OCI-LY7 (cell line): ENCODE results near the gene ZC3H8. TPM values are rescaled to one million over a fixed set of nuclear protein-coding genes. Genes with fewer than 3 reads are reported as not detected.

Source experiments
- BruUV-seq: library from RNA; stranded (reverse); fragments of 400-500 nt; replicated peaks from 2 replicates; lab custom pipeline; 2021; lab: Mats Ljungman, UMichigan
- CTCF ChIA-PET: fragments of 300-600 bp; sonication (Branson Sonifier 250); formaldehyde crosslinking; loops from one replicate; lab custom pipeline; 2022; ENCODE audit warnings: antibody characterized with exemption; ENCODE audit not compliant: unreplicated experiment; lab: Charles Lee
- POLR2A ChIA-PET: fragments of 300-600 bp; sonication (Branson Sonifier 250); formaldehyde crosslinking; loops from one replicate; lab custom pipeline; 2022; ENCODE audit warnings: antibody characterized with exemption; lab: Charles Lee
- DNase-seq: peaks from one replicate; pipeline ENCODE4 v3.0.0-alpha.2; 2015; ENCODE audit warnings: low spot score
- H2AFZ ChIP-seq: fragments of 200-600 bp; sonication (generic), shearing (Covaris generic); 2 replicates; pipeline ENCODE4 v1.6.1; 2014; ENCODE audit warnings: mild to moderate bottlenecking, antibody characterized with exemption, low read length, moderate library complexity
- H3K27ac ChIP-seq: fragments of 200-600 bp; sonication (generic); 2 replicates; pipeline ENCODE4 v1.5.1; 2014; ENCODE audit warnings: mixed run types, low read depth, mild to moderate bottlenecking, moderate library complexity, low read length, inconsistent platforms; ENCODE audit not compliant: poor library complexity, severe bottlenecking
- H3K36me3 ChIP-seq: fragments of 200-600 bp; sonication (generic); 2 replicates; pipeline ENCODE4 v1.6.1; 2014; ENCODE audit warnings: mild to moderate bottlenecking, antibody characterized with exemption, low read length, moderate library complexity, mixed read lengths; ENCODE audit not compliant: insufficient read depth
- H3K4me1 ChIP-seq: fragments of 200-600 bp; sonication (generic); 2 replicates; pipeline ENCODE4 v1.5.1; 2014; ENCODE audit warnings: mild to moderate bottlenecking, low read length; ENCODE audit not compliant: insufficient read depth, poor library complexity, severe bottlenecking
- H3K4me2 ChIP-seq: fragments of 200-600 bp; sonication (generic); 2 replicates; pipeline ENCODE4 v1.6.1; 2014; ENCODE audit warnings: mild to moderate bottlenecking, low read length
- H3K4me3 ChIP-seq: fragments of 200-600 bp; sonication (generic); 2 replicates; pipeline ENCODE4 v1.5.1; 2014; ENCODE audit warnings: mild to moderate bottlenecking, low read depth, low read length; ENCODE audit not compliant: poor library complexity, severe bottlenecking
- H3K79me2 ChIP-seq: fragments of 200-600 bp; sonication (generic); 2 replicates; pipeline ENCODE4 v1.6.1; 2016; ENCODE audit warnings: low read depth, mild to moderate bottlenecking, low read length, moderate library complexity, mixed read lengths; ENCODE audit not compliant: insufficient read depth
- H3K9me2 ChIP-seq: fragments of 200-600 bp; sonication (generic); 2 replicates; pipeline ENCODE4 v1.6.1; 2016; ENCODE audit warnings: mild to moderate bottlenecking, low read length, mixed read lengths; ENCODE audit not compliant: insufficient read depth
- H3K9me3 ChIP-seq: fragments of 200-600 bp; sonication (generic); 2 replicates; pipeline ENCODE4 v1.6.1; 2014; ENCODE audit warnings: mild to moderate bottlenecking, mixed run types, low read length, mixed read lengths
- H4K20me1 ChIP-seq: fragments of 200-600 bp; sonication (generic); 2 replicates; pipeline ENCODE4 v1.6.1; 2014; ENCODE audit warnings: mild to moderate bottlenecking, antibody characterized with exemption, low read length, moderate library complexity, mixed read lengths; ENCODE audit not compliant: insufficient read depth
- EZH2phosphoT487 ChIP-seq: fragments of 200-600 bp; sonication (generic); IDR thresholded peaks from 2 replicates; pipeline ENCODE4 v1.6.1; 2018; ENCODE audit warnings: low read depth, borderline replicate concordance, mild to moderate bottlenecking, mixed run types, antibody characterized with exemption, low read length, moderate library complexity, mixed read lengths
- intact Hi-C: fragments of 100-400 bp; cut with micrococcal nuclease; formaldehyde crosslinking; loops from one replicate; pipeline ENCODE4 v1.10.0; 2022; ENCODE audit not compliant: unreplicated experiment
- total RNA-seq, 2 experiments: library from RNA; depleted of rRNA in 1 of 2; stranded (reverse); fragments of >200 nt in 1 of 2; shearing (Covaris generic) in 1 of 2; gene quantifications; 2 replicates each; pipeline ENCODE4 v1.2.3, GENCODE V29; 2014 to 2022
- TF ChIP-seq, protein P1 (sequence below): fragments of 200-600 bp; sonication (generic); conservative IDR thresholded peaks from 2 replicates; pipeline ENCODE4 v1.5.1; 2014; ENCODE audit warnings: mild to moderate bottlenecking, antibody characterized with exemption, low read length, moderate library complexity, mixed read lengths

Gene ZC3H8
- total RNA-seq, 2 experiments from 2014 or later, result 15.0 to 23.8 TPM

DNA sequence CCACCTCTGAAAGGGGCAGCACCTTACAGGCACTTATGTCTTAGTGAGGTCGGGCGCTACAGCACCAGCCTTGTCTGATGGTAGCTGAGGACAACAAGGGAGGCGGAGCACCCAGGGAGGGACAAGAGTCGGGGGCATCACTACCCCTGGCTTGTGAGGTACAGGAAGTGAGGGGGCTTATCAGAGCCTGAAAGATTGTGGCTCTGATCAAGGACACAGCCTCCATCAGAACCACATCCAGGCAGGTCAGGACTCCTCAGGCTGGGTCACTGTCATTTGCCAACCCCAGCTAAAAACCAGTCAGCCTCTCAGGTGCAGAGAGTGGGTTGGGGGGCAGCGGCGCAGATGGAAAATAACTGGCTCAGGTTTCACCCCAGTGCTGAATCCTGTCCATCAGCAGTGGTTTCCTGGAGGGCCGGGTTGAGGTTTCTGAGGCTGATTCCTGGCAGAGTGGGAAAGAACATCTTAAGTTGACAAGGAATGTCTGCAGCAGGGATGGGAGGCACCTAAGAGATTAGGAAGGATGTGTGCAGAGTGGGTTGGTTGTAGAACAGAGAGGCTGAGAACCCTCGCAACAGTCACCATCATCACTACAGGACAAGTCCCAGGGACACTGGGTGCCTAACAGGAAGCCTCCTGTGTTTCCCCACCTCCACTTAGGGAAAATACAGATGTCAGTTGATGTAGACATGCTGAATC, 71.4 kb downstream of the ZC3H8 start:
- no peaks in the 10 kb centered on the region for H3K9me2 ChIP-seq
- peaks cover 10% of the 10 kb centered on the region for H3K4me1 ChIP-seq
- no peak for DNase-seq
- ChIA-PET CTCF (no interaction called here), POLR2A (no interaction called here)
- H3K79me2 ChIP-seq, result no peaks in the 10 kb centered on the region
- H3K4me3 ChIP-seq, result no peak overlapping the region
- BruUV-seq, result no TSS peak
- H3K4me2 ChIP-seq, result no peak overlapping the region
- H3K36me3 ChIP-seq, result no peaks in the 10 kb centered on the region
- no peaks in the 10 kb centered on the region for H4K20me1 ChIP-seq
- intact Hi-C loops, result no loop called here
- no peak overlapping the region for H3K27ac ChIP-seq
- no peak for TF ChIP-seq EZH2phosphoT487
- TF ChIP-seq, protein P1, sequence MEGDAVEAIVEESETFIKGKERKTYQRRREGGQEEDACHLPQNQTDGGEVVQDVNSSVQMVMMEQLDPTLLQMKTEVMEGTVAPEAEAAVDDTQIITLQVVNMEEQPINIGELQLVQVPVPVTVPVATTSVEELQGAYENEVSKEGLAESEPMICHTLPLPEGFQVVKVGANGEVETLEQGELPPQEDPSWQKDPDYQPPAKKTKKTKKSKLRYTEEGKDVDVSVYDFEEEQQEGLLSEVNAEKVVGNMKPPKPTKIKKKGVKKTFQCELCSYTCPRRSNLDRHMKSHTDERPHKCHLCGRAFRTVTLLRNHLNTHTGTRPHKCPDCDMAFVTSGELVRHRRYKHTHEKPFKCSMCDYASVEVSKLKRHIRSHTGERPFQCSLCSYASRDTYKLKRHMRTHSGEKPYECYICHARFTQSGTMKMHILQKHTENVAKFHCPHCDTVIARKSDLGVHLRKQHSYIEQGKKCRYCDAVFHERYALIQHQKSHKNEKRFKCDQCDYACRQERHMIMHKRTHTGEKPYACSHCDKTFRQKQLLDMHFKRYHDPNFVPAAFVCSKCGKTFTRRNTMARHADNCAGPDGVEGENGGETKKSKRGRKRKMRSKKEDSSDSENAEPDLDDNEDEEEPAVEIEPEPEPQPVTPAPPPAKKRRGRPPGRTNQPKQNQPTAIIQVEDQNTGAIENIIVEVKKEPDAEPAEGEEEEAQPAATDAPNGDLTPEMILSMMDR, result no peak
- no peaks in the 10 kb centered on the region for H3K9me3 ChIP-seq
- no peak overlapping the region for H2AFZ ChIP-seq

DNA sequence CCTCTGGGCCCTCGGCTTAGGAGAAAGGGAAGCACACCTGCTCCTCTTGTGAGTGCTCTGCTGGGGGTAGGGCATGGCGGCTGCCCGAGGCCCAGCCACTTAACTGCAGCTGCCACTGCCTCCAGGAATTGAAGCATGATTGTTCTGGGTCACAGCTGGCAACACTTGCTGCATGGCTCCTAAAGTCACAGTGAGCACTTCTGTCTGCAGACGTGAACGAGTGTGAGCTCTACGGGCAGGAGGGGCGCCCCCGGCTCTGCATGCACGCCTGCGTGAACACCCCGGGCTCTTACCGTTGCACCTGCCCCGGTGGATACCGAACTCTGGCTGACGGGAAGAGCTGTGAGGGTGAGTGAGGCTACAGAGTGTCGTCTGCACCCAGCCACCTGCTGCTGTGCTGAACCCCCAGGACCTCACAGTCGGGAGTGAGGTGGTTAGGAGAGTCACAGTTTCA, 72.2 kb downstream of the ZC3H8 start:
- TF ChIP-seq, protein P1, result no peak
- no peak for TF ChIP-seq EZH2phosphoT487
- Histone ChIP-seq H3K79me2 (no peaks in the 10 kb centered on the region), H3K4me3 (no peak overlapping the region), H3K4me2 (no peak overlapping the region), H3K36me3 (no peaks in the 10 kb centered on the region), H2AFZ (no peak overlapping the region), H3K4me1 (peaks cover 2% of the 10 kb centered on the region), H4K20me1 (no peaks in the 10 kb centered on the region), H3K9me2 (no peaks in the 10 kb centered on the region), H3K9me3 (no peaks in the 10 kb centered on the region), H3K27ac (no peak overlapping the region)
- intact Hi-C loops, result no loop called here
- CTCF ChIA-PET, result no interaction called here
- POLR2A ChIA-PET, result interaction anchor here (0.5 kb wide), 1 partner anchor 50 kb away, joined by 3 read pairs; no protein-coding TSS in a partner anchor
- no TSS peak for BruUV-seq
- no peak for DNase-seq
